HepG2 (cell line): Measurements from ENCODE around the gene CEBPZOS. TPM values are rescaled to one million over a fixed set of nuclear protein-coding genes. Genes with fewer than 3 reads are reported as not detected.

Experiments
- ATAC-seq: fragments of 200-7000 bp; cut with Tn5 transposase; 3 replicates; pipeline ENCODE4 v1.9.1; 2020; ENCODE audit warnings: mild to moderate bottlenecking, moderate library complexity
- BruUV-seq: library from RNA; stranded (reverse); fragments of 400-500 nt; replicated peaks from 2 replicates; lab custom pipeline; 2021; lab: Mats Ljungman, UMichigan
- CTCF ChIA-PET: fragments of 300-600 bp; formaldehyde crosslinking; extraction: SDS; loops from one replicate; lab custom pipeline; 2021; ENCODE audit warnings: low total read pairs, inconsistent platforms, low intra/inter-chr PET ratio; lab: Yijun Ruan, JAX
- POLR2A ChIA-PET: fragments of 350-600 bp; sonication (Branson Sonifier 250); formaldehyde crosslinking; loops from one replicate; lab custom pipeline; 2020; ENCODE audit warnings: antibody characterized with exemption, inconsistent platforms; lab: Yijun Ruan, JAX
- DNase-seq: peaks from one replicate; pipeline ENCODE4 v3.0.0-alpha.2; 2015; ENCODE audit warnings: low spot score
- FAIRE-seq: peaks from 3 replicates; lab custom pipeline; 2011; peaks lifted over from hg19 to GRCh38; lab: Jason Lieb, UNC
- H2AFZ ChIP-seq: one replicate; pipeline ENCODE4 v1.6.1; 2011; ENCODE audit warnings: low read length, inconsistent platforms
- H3K27ac ChIP-seq: fragments of 300-600 bp; 3 replicates; pipeline ENCODE4 v1.8.0; 2011; ENCODE audit warnings: mixed run types, mild to moderate bottlenecking, mixed read lengths, low read length, inconsistent platforms; ENCODE audit not compliant: insufficient read depth; ENCODE audit errors: extremely low read length
- H3K27me3 ChIP-seq, 2 experiments: fragments of 200-600 bp in 1 of 2; 2 replicates in 1 of 2; 3 replicates in 1 of 2; pipeline versions ENCODE4 v1.6.0 to v1.8.0; 2011; ENCODE audit warnings: low read length in 2 of 2, mild to moderate bottlenecking in 2 of 2, moderate library complexity in 2 of 2, inconsistent platforms in 1 of 2; ENCODE audit not compliant: insufficient read depth in 2 of 2, control insufficient read depth in 1 of 2
- H3K36me3 ChIP-seq, 2 experiments: fragments of 200-600 bp in 1 of 2; replicated peaks in 1 of 2; 2 replicates in 1 of 2; 3 replicates in 1 of 2; pipeline versions ENCODE4 v1.5.1 to v1.8.0; 2011; ENCODE audit warnings: low read length in 2 of 2, inconsistent platforms in 1 of 2; ENCODE audit not compliant: insufficient read depth in 2 of 2, control insufficient read depth in 1 of 2
- H3K4me1 ChIP-seq: 2 replicates; pipeline ENCODE4 v1.5.1; 2012; ENCODE audit warnings: low read length, inconsistent platforms; ENCODE audit not compliant: insufficient read depth
- H3K4me2 ChIP-seq: 2 replicates; pipeline ENCODE4 v1.6.0; 2011; ENCODE audit warnings: low read depth, low read length, inconsistent platforms
- H3K4me3 ChIP-seq, 3 experiments: fragments of 200-600 bp in 1 of 3; sonication (generic), shearing (Covaris generic) in 1 of 3; replicated peaks in 1 of 3; 2 replicates each; pipeline ENCODE4 v1.5.1; 2011 to 2016; ENCODE audit warnings: low read length in 3 of 3, inconsistent platforms in 2 of 3, low read depth in 2 of 3, mild to moderate bottlenecking in 2 of 3, control low read depth in 1 of 3, mixed read lengths in 1 of 3; ENCODE audit not compliant: insufficient read depth in 1 of 3
- H3K79me2 ChIP-seq: one replicate; pipeline ENCODE4 v1.6.1; 2011; ENCODE audit warnings: low read length, inconsistent platforms; ENCODE audit not compliant: insufficient read depth
- H3K9ac ChIP-seq: 2 replicates; pipeline ENCODE4 v1.6.0; 2011; ENCODE audit warnings: mild to moderate bottlenecking, low read depth, low read length, inconsistent platforms; ENCODE audit not compliant: insufficient read depth
- H3K9me3 ChIP-seq: 2 replicates; pipeline ENCODE4 v1.5.1; 2012; ENCODE audit warnings: mild to moderate bottlenecking, low read length
- H4K20me1 ChIP-seq: 2 replicates; pipeline ENCODE4 v1.6.0; 2011; ENCODE audit warnings: inconsistent platforms, mild to moderate bottlenecking, low read length, moderate library complexity; ENCODE audit not compliant: insufficient read depth
- ATF1 ChIP-seq: IDR thresholded peaks from 2 replicates; pipeline ENCODE4 v1.6.1; 2016; ENCODE audit warnings: mild to moderate bottlenecking, control low read depth
- ATF4 ChIP-seq, 2 experiments: fragments of 450-650 bp in 1 of 2; sonication (generic) in 1 of 2; formaldehyde crosslinking; IDR thresholded peaks; 2 replicates each; pipeline versions ENCODE4 v1.5.0 to v1.8.0; 2020 to 2022; ENCODE audit warnings: mild to moderate bottlenecking in 1 of 2, missing genetic modification reagents in 1 of 2
- EED ChIP-seq: sonication (generic); formaldehyde crosslinking; IDR thresholded peaks from 2 replicates; pipeline ENCODE4 v1.5.0; 2020; ENCODE audit warnings: mild to moderate bottlenecking, missing genetic modification reagents
- GLMP ChIP-seq: sonication (generic); formaldehyde crosslinking; IDR thresholded peaks from 2 replicates; pipeline ENCODE4 v1.9.0; 2021; ENCODE audit warnings: missing genetic modification reagents, mild to moderate bottlenecking, borderline replicate concordance
- ZNF609 ChIP-seq: sonication (generic); formaldehyde crosslinking; IDR thresholded peaks from 2 replicates; pipeline ENCODE4 v1.4.0; 2020; ENCODE audit warnings: mild to moderate bottlenecking, missing genetic modification reagents, borderline replicate concordance
- WGBS: methylation state at CpG from one replicate; pipeline ENCODE4 v1.1.6; 2017; ENCODE audit warnings: low lambda C conversion rate; 5-methylcytosine and 5-hydroxymethylcytosine counted together
- in situ Hi-C: cut with HindIII; loops from 2 replicates; pipeline ENCODE4 v1.10.0; 2017; ENCODE audit warnings: low pct_unique_long_range_greater_than_20kb; ENCODE audit not compliant: extremely low pct_ligation_motif_present
- intact Hi-C: fragments of 100-400 bp; cut with micrococcal nuclease; formaldehyde crosslinking; loops from one replicate; pipeline ENCODE4 v1.10.0; 2022; ENCODE audit not compliant: unreplicated experiment
- polyA plus RNA-seq, 8 experiments: library from polyadenylated mRNA; depleted of rRNA in 3 of 8; stranded (reverse) in 7 of 8; unstranded in 1 of 8; fragments of >200 nt; fragmentation: Illumina TruSeq in 4 of 8; extraction: Trizol in 4 of 8; gene quantifications; 2 replicates each; pipeline versions ENCODE4 v1.2.1 to v1.2.3, GENCODE V29; 2011 to 2016; ENCODE audit warnings: low read depth in 4 of 8, missing spikeins in 1 of 8, mixed read lengths in 1 of 8; ENCODE audit not compliant: insufficient read depth in 1 of 8
- total RNA-seq, 5 experiments: library from RNA; depleted of rRNA; stranded (reverse); fragments of >200 nt; fragmentation: Illumina TruSeq; extraction: Trizol; gene quantifications; 2 replicates each; pipeline ENCODE4 v1.2.3, GENCODE V29; 2016; ENCODE audit warnings: low read depth in 1 of 5

Gene CEBPZOS
- total and polyA plus RNA-seq, 2 of the 13 experiments (the other 11 are each of a cell fraction or from before 2014, with no cell fraction given): 18.6 to 44.7 TPM

GRCh38 chr2:37190290-37190689 is 6.0 kb upstream of the CEBPZOS start:
- Histone ChIP-seq H4K20me1 (no peaks in the 10 kb centered on the region), H3K9ac (no peak overlapping the region), H3K4me1 (peaks cover 22% of the 10 kb centered on the region), H3K4me3 (no peak overlapping the region), H3K4me2 (peak overlapping the region; percentile 62), H3K9me3 (no peaks in the 10 kb centered on the region), H3K27me3 (peaks cover 3 to 23% of the 10 kb centered on the region in 2 experiments; a peak in 3 of 5 replicates), H2AFZ (peak overlapping the region; percentile 56), H3K36me3 (no peaks in the 10 kb centered on the region), H3K79me2 (no peaks in the 10 kb centered on the region), H3K27ac (no peak overlapping the region)
- DNase-seq: no peak
- no peak for ATAC-seq
- no peak for FAIRE-seq
- intact Hi-C loops: loop anchor here (1.0 kb wide), 1 partner anchor 22 kb away; no protein-coding TSS in a partner anchor
- 61% methylated on average over 4 of the region's 4 CpGs for WGBS
- in situ Hi-C loops: no loop called here
- TF ChIP-seq ATF1: 0 out of 2 replicates have a peak, but pooled peaks have one; percentile 17
- TF ChIP-seq ATF4 (CRISPR knock-in tag; IDR thresholded peaks at IDR 0.05): peak in 1 of 2 experiments; percentile 95; a peak in 2 of 4 replicates
- no peak for TF ChIP-seq ZNF609
- TF ChIP-seq GLMP: no peak
- no peak for TF ChIP-seq EED (CRISPR knock-in tag)
- BruUV-seq: no TSS peak
- ChIA-PET CTCF (no interaction called here), POLR2A (interaction anchor here (0.6 to 2.9 kb wide), 3 partner anchors 11 to 41 kb away, joined by 3 to 9 read pairs (median 3); partner anchors contain the start of genes CEBPZ and NDUFAF7)
